ENCODE results near the gene MRGPRE. TPM values are rescaled to one million over a fixed set of nuclear protein-coding genes. Genes with fewer than 3 reads are reported as not detected.

MRGPRE gene
- total RNA-seq, 4 donors from 2014 or later, result 0.47 TPM; not detected in 3

GRCh38 chr11:3189886-3190583, 42.2 kb downstream of the MRGPRE start:
- H3K9me3 ChIP-seq, result no peaks in the 10 kb centered on the region
- H3K27ac ChIP-seq, result no peak overlapping the region
- H3K27me3 ChIP-seq, result no peaks in the 10 kb centered on the region
- 84% methylated on average over 11 of the region's 11 CpGs for WGBS
- no peak for TF ChIP-seq POLR2AphosphoS5 (IDR thresholded peaks at IDR 0.05)
- TF ChIP-seq CTCF (IDR thresholded peaks at IDR 0.05), result no peak
- TF ChIP-seq EP300 (IDR thresholded peaks at IDR 0.05), result no peak
- no peak for TF ChIP-seq POLR2A (IDR thresholded peaks at IDR 0.05)
- no peaks in the 10 kb centered on the region for H3K36me3 ChIP-seq
- H3K4me3 ChIP-seq, result no peak overlapping the region
- H3K4me1 ChIP-seq, result no peaks in the 10 kb centered on the region
- no peak for DNase-seq (ENCODE audit: low spot score in 2 of 2)

GRCh38 chr11:3189196-3189843, 42.9 kb downstream of the MRGPRE start:
- Histone ChIP-seq H3K4me1 (no peaks in the 10 kb centered on the region), H3K27ac (no peak overlapping the region), H3K27me3 (no peaks in the 10 kb centered on the region), H3K36me3 (no peaks in the 10 kb centered on the region), H3K9me3 (no peaks in the 10 kb centered on the region), H3K4me3 (no peak overlapping the region)
- TF ChIP-seq CTCF (IDR thresholded peaks at IDR 0.05), result no peak
- no peak for TF ChIP-seq POLR2A (IDR thresholded peaks at IDR 0.05)
- no peak for TF ChIP-seq EP300 (IDR thresholded peaks at IDR 0.05)
- no peak for TF ChIP-seq POLR2AphosphoS5 (IDR thresholded peaks at IDR 0.05)
- DNase-seq (ENCODE audit: low spot score in 2 of 2), result no peak
- 71% methylated on average over 15 of the region's 15 CpGs for WGBS

- Histone ChIP-seq H3K27me3 (no peaks in the 10 kb centered on the region), H3K4me3 (no peak overlapping the region), H3K36me3 (no peaks in the 10 kb centered on the region), H3K4me1 (no peaks in the 10 kb centered on the region), H3K9me3 (no peaks in the 10 kb centered on the region), H3K27ac (no peak overlapping the region)
- no peak for TF ChIP-seq POLR2A (IDR thresholded peaks at IDR 0.05)
- no peak for TF ChIP-seq EP300 (IDR thresholded peaks at IDR 0.05)
- TF ChIP-seq POLR2AphosphoS5 (IDR thresholded peaks at IDR 0.05), result no peak
- TF ChIP-seq CTCF (IDR thresholded peaks at IDR 0.05), result no peak
- DNase-seq (ENCODE audit: low spot score in 2 of 2), result peak in 1 of 2 donors; percentile 72
- 91% methylated on average over 17 of the region's 17 CpGs for WGBS
Observed at GRCh38 chr11:3188496-3189195, 43.6 kb downstream of the MRGPRE start.

DNA sequence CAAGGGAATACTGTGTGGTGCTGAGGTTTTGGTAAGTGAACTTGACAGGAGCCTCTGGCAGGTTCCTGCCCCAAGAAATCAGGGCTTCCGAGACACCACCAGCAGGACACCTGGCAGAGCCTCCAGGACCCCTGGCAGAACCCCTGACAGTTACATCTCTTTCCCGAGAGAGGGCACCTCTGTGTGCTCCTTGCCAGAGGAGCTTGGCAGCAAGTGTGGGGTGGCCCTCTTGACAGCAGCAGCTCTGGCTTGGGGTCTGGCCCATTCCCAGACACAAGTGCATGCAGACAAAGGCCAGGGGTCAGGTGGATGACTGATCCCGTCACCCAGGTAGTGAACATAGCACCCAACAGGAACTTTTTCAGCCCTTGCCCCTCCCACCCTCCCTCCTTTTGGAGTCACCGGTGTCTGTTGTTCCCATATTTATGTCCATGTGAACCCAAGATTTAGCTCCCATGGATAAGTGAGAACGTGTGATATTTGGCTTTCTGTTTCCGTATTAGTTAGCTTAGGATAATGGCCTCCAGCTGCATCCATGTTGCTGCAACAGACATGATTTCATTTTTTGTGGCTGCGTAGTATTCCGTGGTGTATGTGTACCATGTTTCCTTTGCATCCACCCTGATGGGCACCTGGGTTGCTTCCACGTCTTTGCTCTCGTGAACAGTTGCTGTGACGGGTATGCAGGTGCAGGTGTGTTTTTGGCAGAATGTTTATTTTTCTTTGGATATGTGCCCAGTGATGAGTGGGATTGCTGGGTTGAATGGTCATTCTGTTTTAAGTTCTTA, 45.9 kb downstream of the MRGPRE start:
- Histone ChIP-seq H3K4me3 (no peak overlapping the region), H3K36me3 (no peaks in the 10 kb centered on the region), H3K27me3 (no peaks in the 10 kb centered on the region), H3K27ac (no peak overlapping the region), H3K9me3 (no peaks in the 10 kb centered on the region), H3K4me1 (no peaks in the 10 kb centered on the region)
- no peak for DNase-seq (ENCODE audit: low spot score in 2 of 2)
- TF ChIP-seq POLR2A (IDR thresholded peaks at IDR 0.05), result no peak
- TF ChIP-seq CTCF (IDR thresholded peaks at IDR 0.05), result no peak
- TF ChIP-seq POLR2AphosphoS5 (IDR thresholded peaks at IDR 0.05), result no peak
- no peak for TF ChIP-seq EP300 (IDR thresholded peaks at IDR 0.05)
- WGBS, result 80% methylated on average over 11 of the region's 11 CpGs

Measured in suprapubic skin (tissue), 4 donors.